ENCODE data around the gene DNAH10. TPM values are rescaled to one million over a fixed set of nuclear protein-coding genes. Genes with fewer than 3 reads are reported as not detected.
A peak's percentile ranks its signal among the peaks of the same experiment; 100 is the strongest.

The DNAH10 gene
- total and polyA plus RNA-seq, 2 of the 13 experiments (the other 11 are each of a cell fraction or from before 2014, with no cell fraction given): 0.01 to 0.02 TPM

GRCh38 chr12:123972457-123973401, 210.6 kb downstream of the DNAH10 start, which contains the start of the genes CCDC92 and ZNF664 (continued):
- TF ChIP-seq, protein P1, sequence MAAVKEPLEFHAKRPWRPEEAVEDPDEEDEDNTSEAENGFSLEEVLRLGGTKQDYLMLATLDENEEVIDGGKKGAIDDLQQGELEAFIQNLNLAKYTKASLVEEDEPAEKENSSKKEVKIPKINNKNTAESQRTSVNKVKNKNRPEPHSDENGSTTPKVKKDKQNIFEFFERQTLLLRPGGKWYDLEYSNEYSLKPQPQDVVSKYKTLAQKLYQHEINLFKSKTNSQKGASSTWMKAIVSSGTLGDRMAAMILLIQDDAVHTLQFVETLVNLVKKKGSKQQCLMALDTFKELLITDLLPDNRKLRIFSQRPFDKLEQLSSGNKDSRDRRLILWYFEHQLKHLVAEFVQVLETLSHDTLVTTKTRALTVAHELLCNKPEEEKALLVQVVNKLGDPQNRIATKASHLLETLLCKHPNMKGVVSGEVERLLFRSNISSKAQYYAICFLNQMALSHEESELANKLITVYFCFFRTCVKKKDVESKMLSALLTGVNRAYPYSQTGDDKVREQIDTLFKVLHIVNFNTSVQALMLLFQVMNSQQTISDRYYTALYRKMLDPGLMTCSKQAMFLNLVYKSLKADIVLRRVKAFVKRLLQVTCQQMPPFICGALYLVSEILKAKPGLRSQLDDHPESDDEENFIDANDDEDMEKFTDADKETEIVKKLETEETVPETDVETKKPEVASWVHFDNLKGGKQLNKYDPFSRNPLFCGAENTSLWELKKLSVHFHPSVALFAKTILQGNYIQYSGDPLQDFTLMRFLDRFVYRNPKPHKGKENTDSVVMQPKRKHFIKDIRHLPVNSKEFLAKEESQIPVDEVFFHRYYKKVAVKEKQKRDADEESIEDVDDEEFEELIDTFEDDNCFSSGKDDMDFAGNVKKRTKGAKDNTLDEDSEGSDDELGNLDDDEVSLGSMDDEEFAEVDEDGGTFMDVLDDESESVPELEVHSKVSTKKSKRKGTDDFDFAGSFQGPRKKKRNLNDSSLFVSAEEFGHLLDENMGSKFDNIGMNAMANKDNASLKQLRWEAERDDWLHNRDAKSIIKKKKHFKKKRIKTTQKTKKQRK (IDR thresholded peaks at IDR 0.05; ENCODE audit: low read length): no peak
- TF ChIP-seq HOXA3 (CRISPR knock-in tag; IDR thresholded peaks at IDR 0.05) (peak; percentile 29; the same call in 1 of the 2 replicates), SPEN (CRISPR knock-in tag; IDR thresholded peaks at IDR 0.05; ENCODE audit: low read depth) (peak; percentile 55), MYC (CRISPR knock-in tag; IDR thresholded peaks at IDR 0.05; ENCODE audit: borderline replicate concordance) (peak; percentile 59; the same call in 1 of the 2 replicates), PATZ1 (CRISPR knock-in tag; IDR thresholded peaks at IDR 0.05) (peak; percentile 50), RARA (CRISPR knock-in tag; IDR thresholded peaks at IDR 0.05) (0 out of 2 replicates have a peak, but pooled peaks have one; percentile 10), TFDP2 (CRISPR knock-in tag; IDR thresholded peaks at IDR 0.05) (peak; percentile 70), SIX4 (CRISPR knock-in tag; IDR thresholded peaks at IDR 0.05) (no peak), GPN1 (CRISPR knock-in tag; IDR thresholded peaks at IDR 0.05; ENCODE audit: borderline replicate concordance) (no peak), IKZF5 (CRISPR knock-in tag; IDR thresholded peaks at IDR 0.05) (0 out of 2 replicates have a peak, but pooled peaks have one; percentile 21), ZNF792 (CRISPR knock-in tag; IDR thresholded peaks at IDR 0.05) (peak; percentile 46; the same call in 1 of the 2 replicates), HNF4A (CRISPR knock-in tag; IDR thresholded peaks at IDR 0.05) (peak; percentile 18; the same call in 1 of the 2 replicates)
- TF ChIP-seq, protein P2, sequence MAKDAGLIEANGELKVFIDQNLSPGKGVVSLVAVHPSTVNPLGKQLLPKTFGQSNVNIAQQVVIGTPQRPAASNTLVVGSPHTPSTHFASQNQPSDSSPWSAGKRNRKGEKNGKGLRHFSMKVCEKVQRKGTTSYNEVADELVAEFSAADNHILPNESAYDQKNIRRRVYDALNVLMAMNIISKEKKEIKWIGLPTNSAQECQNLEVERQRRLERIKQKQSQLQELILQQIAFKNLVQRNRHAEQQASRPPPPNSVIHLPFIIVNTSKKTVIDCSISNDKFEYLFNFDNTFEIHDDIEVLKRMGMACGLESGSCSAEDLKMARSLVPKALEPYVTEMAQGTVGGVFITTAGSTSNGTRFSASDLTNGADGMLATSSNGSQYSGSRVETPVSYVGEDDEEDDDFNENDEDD (CRISPR knock-in tag; IDR thresholded peaks at IDR 0.05; ENCODE audit: borderline replicate concordance): peak; percentile 44; the same call in 1 of the 2 replicates
- TF ChIP-seq, protein P3, sequence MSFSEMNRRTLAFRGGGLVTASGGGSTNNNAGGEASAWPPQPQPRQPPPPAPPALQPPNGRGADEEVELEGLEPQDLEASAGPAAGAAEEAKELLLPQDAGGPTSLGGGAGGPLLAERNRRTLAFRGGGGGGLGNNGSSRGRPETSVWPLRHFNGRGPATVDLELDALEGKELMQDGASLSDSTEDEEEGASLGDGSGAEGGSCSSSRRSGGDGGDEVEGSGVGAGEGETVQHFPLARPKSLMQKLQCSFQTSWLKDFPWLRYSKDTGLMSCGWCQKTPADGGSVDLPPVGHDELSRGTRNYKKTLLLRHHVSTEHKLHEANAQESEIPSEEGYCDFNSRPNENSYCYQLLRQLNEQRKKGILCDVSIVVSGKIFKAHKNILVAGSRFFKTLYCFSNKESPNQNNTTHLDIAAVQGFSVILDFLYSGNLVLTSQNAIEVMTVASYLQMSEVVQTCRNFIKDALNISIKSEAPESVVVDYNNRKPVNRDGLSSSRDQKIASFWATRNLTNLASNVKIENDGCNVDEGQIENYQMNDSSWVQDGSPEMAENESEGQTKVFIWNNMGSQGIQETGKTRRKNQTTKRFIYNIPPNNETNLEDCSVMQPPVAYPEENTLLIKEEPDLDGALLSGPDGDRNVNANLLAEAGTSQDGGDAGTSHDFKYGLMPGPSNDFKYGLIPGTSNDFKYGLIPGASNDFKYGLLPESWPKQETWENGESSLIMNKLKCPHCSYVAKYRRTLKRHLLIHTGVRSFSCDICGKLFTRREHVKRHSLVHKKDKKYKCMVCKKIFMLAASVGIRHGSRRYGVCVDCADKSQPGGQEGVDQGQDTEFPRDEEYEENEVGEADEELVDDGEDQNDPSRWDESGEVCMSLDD (CRISPR knock-in tag; IDR thresholded peaks at IDR 0.05; ENCODE audit: borderline replicate concordance): 0 out of 2 replicates have a peak, but pooled peaks have one; percentile 3
